Vagina (tissue), 2 donors: Measurements from ENCODE around the gene RXYLT1. TPM values are rescaled to one million over a fixed set of nuclear protein-coding genes. Genes with fewer than 3 reads are reported as not detected.
"Not testable (repeated sequence)": the region's sequence is repeated elsewhere in the genome, so short reads cannot be mapped to it uniquely, and the experiment has no call there.

Experiments used
- DNase-seq, 2 donors: peaks; one replicate each; pipeline ENCODE4 v3.0.0-alpha.2; 2017; ENCODE audit errors: extremely low spot score in 2 of 2
- H3K27ac ChIP-seq: fragments of 200-600 bp; sonication (generic); one replicate; pipeline ENCODE4 v1.5.1; 2019
- H3K27me3 ChIP-seq: fragments of 200-600 bp; sonication (generic); one replicate; pipeline ENCODE4 v1.5.1; 2019
- H3K36me3 ChIP-seq, 2 donors: fragments of 200-600 bp; sonication (generic); one replicate each; pipeline ENCODE4 v1.5.1; 2017 to 2019
- H3K4me1 ChIP-seq: fragments of 200-600 bp; sonication (generic); one replicate; pipeline ENCODE4 v1.5.1; 2019
- H3K4me3 ChIP-seq, 2 donors: fragments of 200-600 bp; sonication (generic); 1 replicate in 1 of 2; 2 replicates in 1 of 2; pipeline ENCODE4 v1.5.1; 2016 to 2019
- H3K9me3 ChIP-seq: fragments of 200-600 bp; sonication (generic); one replicate; pipeline ENCODE4 v1.5.1; 2019
- POLR2A ChIP-seq, 2 donors: fragments of 450-650 bp; IDR thresholded peaks; one replicate each; pipeline ENCODE4 v1.6.1; 2017; ENCODE audit warnings: antibody characterized with exemption in 2 of 2, mild to moderate bottlenecking in 2 of 2, moderate library complexity in 2 of 2
- POLR2AphosphoS5 ChIP-seq, 2 donors: sonication (generic); formaldehyde crosslinking; IDR thresholded peaks; one replicate each; pipeline ENCODE4 v1.9.0; 2017; ENCODE audit warnings: antibody characterized with exemption in 2 of 2, mild to moderate bottlenecking in 2 of 2, low read depth in 1 of 2; ENCODE audit not compliant: insufficient read depth in 1 of 2
- intact Hi-C: fragments of 100-400 bp; cut with DNase I; formaldehyde crosslinking; loops from one replicate; pipeline ENCODE4 v1.15.1; 2023
- total RNA-seq: library from RNA; depleted of rRNA; stranded (reverse); fragments of >200 nt; gene quantifications from one replicate; pipeline ENCODE4 v1.2.3, GENCODE V29; 2016
- TF ChIP-seq, protein P1 (sequence below), 3 experiments: fragments of 450-650 bp in 2 of 3; fragments of 200-600 bp in 1 of 3; sonication (generic) in 1 of 3; IDR thresholded peaks; one replicate each; pipeline ENCODE4 v1.5.1; 2017 to 2019; ENCODE audit warnings: antibody characterized with exemption in 3 of 3, mild to moderate bottlenecking in 2 of 3, moderate library complexity in 2 of 3

Gene RXYLT1, protein sequence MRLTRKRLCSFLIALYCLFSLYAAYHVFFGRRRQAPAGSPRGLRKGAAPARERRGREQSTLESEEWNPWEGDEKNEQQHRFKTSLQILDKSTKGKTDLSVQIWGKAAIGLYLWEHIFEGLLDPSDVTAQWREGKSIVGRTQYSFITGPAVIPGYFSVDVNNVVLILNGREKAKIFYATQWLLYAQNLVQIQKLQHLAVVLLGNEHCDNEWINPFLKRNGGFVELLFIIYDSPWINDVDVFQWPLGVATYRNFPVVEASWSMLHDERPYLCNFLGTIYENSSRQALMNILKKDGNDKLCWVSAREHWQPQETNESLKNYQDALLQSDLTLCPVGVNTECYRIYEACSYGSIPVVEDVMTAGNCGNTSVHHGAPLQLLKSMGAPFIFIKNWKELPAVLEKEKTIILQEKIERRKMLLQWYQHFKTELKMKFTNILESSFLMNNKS
- total RNA-seq: 10.1 TPM

DNA sequence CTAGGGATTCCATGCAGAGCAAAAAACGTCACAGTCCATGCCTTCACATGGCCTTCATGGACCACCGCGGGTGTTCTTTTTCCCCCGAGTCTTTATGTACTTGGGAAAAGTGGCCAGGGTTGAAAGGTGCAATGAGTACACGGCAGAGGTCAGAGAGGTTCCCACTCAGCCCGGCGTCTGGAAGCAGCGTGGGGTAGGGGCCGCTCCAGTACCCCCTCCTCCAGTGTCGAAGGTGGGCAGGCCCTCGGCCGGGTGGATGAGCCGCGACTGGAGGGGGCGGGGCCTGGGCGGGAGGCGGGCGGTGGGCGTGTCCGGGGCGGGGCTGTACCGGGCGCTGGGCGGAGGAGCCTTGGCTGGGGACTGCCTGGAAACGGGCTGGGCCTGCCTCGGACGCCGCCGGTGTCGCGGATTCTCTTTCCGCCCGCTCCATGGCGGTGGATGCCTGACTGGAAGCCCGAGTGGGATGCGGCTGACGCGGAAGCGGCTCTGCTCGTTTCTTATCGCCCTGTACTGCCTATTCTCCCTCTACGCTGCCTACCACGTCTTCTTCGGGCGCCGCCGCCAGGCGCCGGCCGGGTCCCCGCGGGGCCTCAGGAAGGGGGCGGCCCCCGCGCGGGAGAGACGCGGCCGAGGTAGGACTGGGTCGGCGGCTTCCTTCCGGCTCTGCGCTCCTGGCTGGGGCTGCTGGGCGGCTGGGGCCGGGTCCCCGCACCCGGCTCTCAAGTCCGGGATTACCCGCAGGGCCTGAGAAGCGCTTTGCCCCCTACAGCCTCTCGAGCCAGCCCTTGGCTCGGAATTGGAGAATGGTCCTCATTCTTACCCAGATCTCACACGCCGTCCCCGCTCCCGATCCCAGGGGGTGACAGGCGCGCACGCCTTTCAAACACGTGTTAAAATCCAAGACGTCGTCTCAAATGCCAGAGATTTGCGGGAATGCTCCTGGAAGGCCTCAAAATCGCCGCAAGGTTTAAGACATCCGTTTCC lies at the start of gene RXYLT1:
TSS of gene RXYLT1 (plus strand) at position 412 of the 984 bp plus-strand sequence. CDS start at position 464, 52 bp downstream.
- peak in 1 of 2 donors; percentile 89 for DNase-seq
- Histone ChIP-seq H3K4me3 (peak within 1 kb of the TSS; percentile 80 to 82), H3K9me3 (no peaks in the 10 kb centered on the region), H3K36me3 (no peaks in the 10 kb centered on the region), H3K4me1 (peaks cover 31% of the 10 kb centered on the region), H3K27me3 (no peaks in the 10 kb centered on the region), H3K27ac (peak within 1 kb of the TSS; percentile 91)
- TF ChIP-seq POLR2A (IDR thresholded peaks at IDR 0.05): peak in 1 of 2 donors; percentile 56
- TF ChIP-seq, protein P1, sequence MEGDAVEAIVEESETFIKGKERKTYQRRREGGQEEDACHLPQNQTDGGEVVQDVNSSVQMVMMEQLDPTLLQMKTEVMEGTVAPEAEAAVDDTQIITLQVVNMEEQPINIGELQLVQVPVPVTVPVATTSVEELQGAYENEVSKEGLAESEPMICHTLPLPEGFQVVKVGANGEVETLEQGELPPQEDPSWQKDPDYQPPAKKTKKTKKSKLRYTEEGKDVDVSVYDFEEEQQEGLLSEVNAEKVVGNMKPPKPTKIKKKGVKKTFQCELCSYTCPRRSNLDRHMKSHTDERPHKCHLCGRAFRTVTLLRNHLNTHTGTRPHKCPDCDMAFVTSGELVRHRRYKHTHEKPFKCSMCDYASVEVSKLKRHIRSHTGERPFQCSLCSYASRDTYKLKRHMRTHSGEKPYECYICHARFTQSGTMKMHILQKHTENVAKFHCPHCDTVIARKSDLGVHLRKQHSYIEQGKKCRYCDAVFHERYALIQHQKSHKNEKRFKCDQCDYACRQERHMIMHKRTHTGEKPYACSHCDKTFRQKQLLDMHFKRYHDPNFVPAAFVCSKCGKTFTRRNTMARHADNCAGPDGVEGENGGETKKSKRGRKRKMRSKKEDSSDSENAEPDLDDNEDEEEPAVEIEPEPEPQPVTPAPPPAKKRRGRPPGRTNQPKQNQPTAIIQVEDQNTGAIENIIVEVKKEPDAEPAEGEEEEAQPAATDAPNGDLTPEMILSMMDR (IDR thresholded peaks at IDR 0.05): no peak
- peak in 1 of 2 donors; percentile 82 for TF ChIP-seq POLR2AphosphoS5 (IDR thresholded peaks at IDR 0.05; ENCODE audit: insufficient read depth in 1 of 2, low read depth in 1 of 2)
- intact Hi-C loops: no loop called here

DNA sequence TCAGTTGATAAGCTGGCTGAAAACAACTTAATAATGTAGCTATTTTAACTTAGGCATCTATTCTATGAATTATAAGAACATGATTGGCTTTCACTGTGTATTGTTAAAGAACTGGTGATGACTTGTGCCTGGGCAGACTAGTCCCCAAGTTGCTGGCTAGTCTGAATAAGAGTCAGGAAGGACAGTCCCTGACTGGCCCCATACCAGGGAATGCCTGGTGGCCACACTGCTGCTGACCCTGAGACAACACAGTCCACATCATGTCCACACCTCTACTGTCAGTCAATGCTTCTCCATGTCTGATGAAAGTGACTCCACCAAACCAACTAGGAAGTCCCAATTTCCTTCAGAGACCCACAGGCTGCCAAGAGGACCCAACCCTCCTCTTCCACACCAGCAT lies 46.9 kb upstream of the RXYLT1 start:
- H3K4me3 ChIP-seq, H3K9me3 ChIP-seq, DNase-seq, H3K27me3 ChIP-seq, H3K36me3 ChIP-seq, intact Hi-C loops, H3K4me1 ChIP-seq, H3K27ac ChIP-seq: not testable (repeated sequence)

DNA sequence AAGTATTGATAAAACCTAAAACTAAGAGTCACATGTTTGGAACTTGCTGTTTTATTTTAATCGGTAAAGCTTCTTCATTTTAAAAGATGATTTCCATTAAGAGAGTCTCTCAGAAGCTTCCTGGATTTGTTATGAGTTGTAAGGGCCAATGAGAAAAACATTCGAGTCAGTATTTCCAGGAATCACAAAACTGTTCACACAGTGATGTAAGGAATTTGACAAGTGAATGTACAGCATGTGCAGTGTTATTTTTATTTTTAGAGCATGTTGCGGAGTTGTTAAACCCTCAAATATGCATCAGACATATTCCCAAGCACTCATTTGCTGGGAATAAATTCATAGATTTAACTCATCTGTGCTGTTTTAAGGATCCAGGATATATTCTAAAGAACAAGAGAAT lies 46.1 kb upstream of the RXYLT1 start:
- H3K27ac ChIP-seq, H3K4me3 ChIP-seq, H3K9me3 ChIP-seq, intact Hi-C loops, DNase-seq, H3K4me1 ChIP-seq, H3K27me3 ChIP-seq, H3K36me3 ChIP-seq: not testable (repeated sequence)

DNA sequence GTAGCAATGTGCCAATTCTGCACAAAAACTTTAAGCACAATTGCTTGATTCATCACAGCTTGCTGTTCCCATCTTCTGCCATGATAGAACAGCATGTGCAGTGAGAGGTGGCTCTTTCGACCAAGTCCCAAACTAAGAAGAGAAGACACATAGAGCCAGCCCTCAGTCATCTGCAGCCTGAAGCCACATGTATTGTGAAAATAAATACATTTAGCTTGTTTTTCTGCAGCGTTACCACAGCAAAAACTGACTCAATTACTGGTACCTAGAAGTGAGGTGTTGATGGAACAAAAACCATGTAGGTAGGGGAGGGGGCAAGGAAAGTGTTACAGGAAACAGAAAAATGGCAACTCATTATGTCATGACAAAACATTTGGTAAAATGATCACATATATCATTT lies 39.2 kb upstream of the RXYLT1 start:
- H3K4me1 ChIP-seq, H3K27me3 ChIP-seq, H3K4me3 ChIP-seq, H3K36me3 ChIP-seq, H3K27ac ChIP-seq, intact Hi-C loops, H3K9me3 ChIP-seq, DNase-seq: not testable (repeated sequence)

DNA sequence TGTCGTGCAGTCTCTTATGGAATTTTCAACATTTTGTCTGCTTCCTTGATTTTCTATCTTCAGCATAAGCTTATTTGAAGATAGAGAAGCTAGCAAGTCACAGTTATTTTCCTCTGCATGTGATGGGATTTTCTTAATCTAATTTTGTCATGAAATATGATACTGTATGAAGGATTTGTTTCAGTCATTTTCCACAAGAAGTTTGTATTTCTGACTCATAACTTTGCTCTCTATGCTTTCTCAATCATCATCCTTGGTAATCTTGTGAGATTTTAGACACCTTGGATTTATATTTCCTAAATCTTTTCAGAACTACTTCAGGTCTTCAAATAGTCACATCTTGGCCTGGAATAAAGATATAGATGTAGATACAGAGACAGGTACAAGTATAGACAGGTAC lies 38.3 kb upstream of the RXYLT1 start:
- H3K4me1 ChIP-seq, H3K27me3 ChIP-seq, H3K9me3 ChIP-seq, H3K36me3 ChIP-seq, DNase-seq, H3K4me3 ChIP-seq, H3K27ac ChIP-seq, intact Hi-C loops: not testable (repeated sequence)

DNA sequence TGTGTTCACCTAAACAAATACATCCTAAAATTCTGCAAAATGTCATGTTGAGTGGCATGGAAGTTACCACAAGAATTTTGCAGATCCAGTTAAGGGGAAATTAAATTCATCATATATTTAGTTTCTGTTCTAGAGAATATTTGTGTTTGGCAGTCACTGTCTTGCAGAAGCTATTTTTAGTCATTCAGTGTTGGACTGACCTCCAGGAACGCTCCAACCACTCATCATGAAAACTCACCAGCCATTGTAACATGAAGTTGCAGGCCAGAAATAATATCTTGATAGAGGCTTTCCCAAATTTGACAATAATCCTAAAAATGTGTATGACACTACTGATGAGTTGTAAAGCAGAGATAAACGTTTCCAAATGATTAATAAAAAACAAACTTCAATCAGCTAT lies 35.6 kb upstream of the RXYLT1 start:
- DNase-seq, H3K9me3 ChIP-seq, H3K4me1 ChIP-seq, H3K4me3 ChIP-seq, H3K36me3 ChIP-seq, H3K27me3 ChIP-seq, H3K27ac ChIP-seq, intact Hi-C loops: not testable (repeated sequence)

DNA sequence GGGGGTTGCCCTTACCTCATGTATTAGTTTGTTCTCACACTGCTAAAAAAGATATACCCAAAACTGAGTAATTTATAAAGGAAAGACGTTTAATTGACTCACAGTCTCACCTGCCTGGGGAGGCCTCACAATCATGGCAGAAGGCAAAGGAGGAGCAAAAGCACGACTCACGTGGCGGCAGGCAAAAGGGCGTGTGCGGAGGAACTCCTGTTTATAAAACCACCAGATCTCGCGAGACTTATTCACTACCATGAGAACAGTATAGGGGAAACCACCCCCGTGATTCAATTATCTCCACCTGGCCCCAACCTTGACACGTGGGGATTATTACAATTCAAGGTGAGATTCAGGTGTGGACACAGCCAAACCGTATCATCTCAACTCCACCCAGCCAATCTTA lies 33.2 kb upstream of the RXYLT1 start:
- H3K27ac ChIP-seq, H3K36me3 ChIP-seq, H3K27me3 ChIP-seq, DNase-seq, H3K9me3 ChIP-seq, intact Hi-C loops, H3K4me1 ChIP-seq, H3K4me3 ChIP-seq: not testable (repeated sequence)

DNA sequence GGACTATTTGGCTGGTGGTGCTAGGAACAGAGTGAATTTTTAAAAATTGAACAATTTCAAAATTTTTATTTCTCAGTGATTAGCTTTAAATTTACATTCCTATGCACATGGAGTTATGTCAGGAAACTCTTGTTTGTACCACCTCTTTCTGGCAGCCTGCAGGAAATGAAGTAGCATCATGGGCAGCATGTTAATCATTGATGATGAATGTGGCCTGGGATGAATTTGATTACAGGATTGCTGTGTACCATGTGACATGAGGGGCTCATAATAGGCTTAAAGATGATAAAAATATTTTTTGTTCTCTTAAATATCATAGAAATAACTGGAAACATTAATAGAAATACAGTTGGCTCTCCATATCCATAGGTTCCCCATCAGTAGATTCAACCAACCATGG lies 32.6 kb upstream of the RXYLT1 start:
- H3K4me3 ChIP-seq, DNase-seq, H3K9me3 ChIP-seq, H3K36me3 ChIP-seq, H3K27me3 ChIP-seq, intact Hi-C loops, H3K27ac ChIP-seq, H3K4me1 ChIP-seq: not testable (repeated sequence)
